Endothelial cell of umbilical vein (primary cell): Measurements from ENCODE around the gene ATP6V1D.
"Not testable (repeated sequence)": the region's sequence is repeated elsewhere in the genome, so short reads cannot be mapped to it uniquely, and the experiment has no call there.

ENCODE experiments used
- EZH2 ChIP-seq: IDR thresholded peaks from 2 replicates; pipeline ENCODE4 v1.6.1; 2012; ENCODE audit warnings: borderline replicate concordance, low read depth, mild to moderate bottlenecking, moderate library complexity, low read length, inconsistent platforms; ENCODE audit not compliant: severe bottlenecking
- FOS ChIP-seq: IDR thresholded peaks from 2 replicates; pipeline ENCODE4 v1.6.1; 2011; ENCODE audit warnings: mild to moderate bottlenecking, low read length, moderate library complexity, borderline replicate concordance; ENCODE audit not compliant: insufficient read depth
- GATA2 ChIP-seq: IDR thresholded peaks from 2 replicates; pipeline ENCODE4 v1.7.0; 2011; ENCODE audit warnings: low read depth, mild to moderate bottlenecking, moderate library complexity, mixed read lengths, low read length; ENCODE audit not compliant: insufficient read length, insufficient read depth
- JUN ChIP-seq: IDR thresholded peaks from 2 replicates; pipeline ENCODE4 v1.6.1; 2011; ENCODE audit warnings: borderline replicate concordance, low read depth; ENCODE audit not compliant: insufficient read length, insufficient read depth
- MYC ChIP-seq: IDR thresholded peaks from one replicate; pipeline ENCODE4 v1.6.1; 2011; ENCODE audit warnings: mild to moderate bottlenecking, low read depth, low read length
- POLR2A ChIP-seq: IDR thresholded peaks from 2 replicates; pipeline ENCODE4 v1.6.1; 2012; ENCODE audit warnings: low read depth, mild to moderate bottlenecking, control low read depth, low read length
- POLR2AphosphoS5 ChIP-seq: IDR thresholded peaks from 2 replicates; pipeline ENCODE4 v1.6.1; 2012; ENCODE audit warnings: low read depth, mild to moderate bottlenecking, control low read depth, low read length, moderate library complexity; ENCODE audit not compliant: insufficient read depth
- TF ChIP-seq, protein P1 (sequence below), 2 donors: IDR thresholded peaks; 1 replicate in 1 of 2; 2 replicates in 1 of 2; pipeline ENCODE4 v1.5.1; 2011; ENCODE audit warnings: low read length in 2 of 2, mild to moderate bottlenecking in 2 of 2, moderate library complexity in 2 of 2, control low read depth in 1 of 2, inconsistent platforms in 1 of 2, low read depth in 1 of 2; ENCODE audit not compliant: insufficient read depth in 1 of 2; ENCODE audit errors: extremely low read depth in 1 of 2
- TF ChIP-seq, protein P2 (sequence below): IDR thresholded peaks from 2 replicates; pipeline ENCODE4 v1.6.1; 2011; ENCODE audit not compliant: insufficient read depth, insufficient read length

DNA sequence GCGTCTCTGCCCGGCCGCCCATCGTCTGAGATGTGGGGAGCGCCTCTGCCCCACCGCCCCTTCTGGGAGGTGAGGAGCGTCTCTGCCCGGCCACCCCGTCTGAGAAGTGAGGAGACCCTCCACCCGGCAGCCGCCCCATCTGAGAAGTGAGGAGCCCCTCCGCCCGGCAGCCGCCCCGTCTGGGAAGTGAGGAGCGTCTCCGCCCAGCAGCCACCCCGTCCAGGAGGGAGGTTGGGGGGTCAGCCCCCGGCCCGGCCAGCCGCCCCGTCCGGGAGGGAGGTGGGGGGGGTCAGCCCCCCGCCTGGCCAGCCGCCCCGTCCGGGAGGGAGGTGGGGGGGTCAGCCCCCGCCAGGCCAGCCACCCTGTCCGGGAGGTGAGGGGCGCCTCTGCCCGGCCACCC lies 18.4 kb downstream of the ATP6V1D start:
- TF ChIP-seq, protein P1, sequence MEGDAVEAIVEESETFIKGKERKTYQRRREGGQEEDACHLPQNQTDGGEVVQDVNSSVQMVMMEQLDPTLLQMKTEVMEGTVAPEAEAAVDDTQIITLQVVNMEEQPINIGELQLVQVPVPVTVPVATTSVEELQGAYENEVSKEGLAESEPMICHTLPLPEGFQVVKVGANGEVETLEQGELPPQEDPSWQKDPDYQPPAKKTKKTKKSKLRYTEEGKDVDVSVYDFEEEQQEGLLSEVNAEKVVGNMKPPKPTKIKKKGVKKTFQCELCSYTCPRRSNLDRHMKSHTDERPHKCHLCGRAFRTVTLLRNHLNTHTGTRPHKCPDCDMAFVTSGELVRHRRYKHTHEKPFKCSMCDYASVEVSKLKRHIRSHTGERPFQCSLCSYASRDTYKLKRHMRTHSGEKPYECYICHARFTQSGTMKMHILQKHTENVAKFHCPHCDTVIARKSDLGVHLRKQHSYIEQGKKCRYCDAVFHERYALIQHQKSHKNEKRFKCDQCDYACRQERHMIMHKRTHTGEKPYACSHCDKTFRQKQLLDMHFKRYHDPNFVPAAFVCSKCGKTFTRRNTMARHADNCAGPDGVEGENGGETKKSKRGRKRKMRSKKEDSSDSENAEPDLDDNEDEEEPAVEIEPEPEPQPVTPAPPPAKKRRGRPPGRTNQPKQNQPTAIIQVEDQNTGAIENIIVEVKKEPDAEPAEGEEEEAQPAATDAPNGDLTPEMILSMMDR (IDR thresholded peaks at IDR 0.05; ENCODE audit: extremely low read depth in 1 of 2, insufficient read depth in 1 of 2, low read depth in 1 of 2, low read length in 2 of 2), result not testable (repeated sequence)
- not testable (repeated sequence) for TF ChIP-seq POLR2A, EZH2, JUN, POLR2AphosphoS5, MYC, GATA2, FOS
- TF ChIP-seq, protein P2, sequence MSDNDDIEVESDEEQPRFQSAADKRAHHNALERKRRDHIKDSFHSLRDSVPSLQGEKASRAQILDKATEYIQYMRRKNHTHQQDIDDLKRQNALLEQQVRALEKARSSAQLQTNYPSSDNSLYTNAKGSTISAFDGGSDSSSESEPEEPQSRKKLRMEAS, result not testable (repeated sequence)
